ENCODE data around the gene OR2M2.

GRCh38 chr1:248158758-248159157 is 15.9 kb upstream of the OR2M2 start:
- TF ChIP-seq POLR2A (IDR thresholded peaks at IDR 0.05) (no peak), EP300 (IDR thresholded peaks at IDR 0.05) (no peak)

Data from tibial nerve (tissue), 3 donors.